ENCODE measurements around the gene MYO5C.
A peak's percentile ranks its signal among the peaks of the same experiment; 100 is the strongest.

The MYO5C gene

GRCh38 chr15:52295421-52296001, at the start of gene MYO5C:
Gene MYO5C (minus strand): TSS chr15:52295804. CDS start chr15:52295636, 168 bp downstream.
- DNase-seq (ENCODE audit: low read depth), result no peak

- no peak for DNase-seq (ENCODE audit: low read depth)
These were observed 49.0 kb upstream of the MYO5C start for GRCh38 chr15:52344592-52344991.

- no peak for DNase-seq (ENCODE audit: low read depth)
These were observed 48.2 kb upstream of the MYO5C start for GRCh38 chr15:52343831-52344230.

- no peak for DNase-seq (ENCODE audit: low read depth)
These were observed 44.5 kb upstream of the MYO5C start for GRCh38 chr15:52340093-52340492.

- no peak for DNase-seq (ENCODE audit: low read depth)
These were observed 43.3 kb upstream of the MYO5C start for GRCh38 chr15:52338891-52339290.

- no peak for DNase-seq (ENCODE audit: low read depth)
These were observed 42.5 kb upstream of the MYO5C start for GRCh38 chr15:52338058-52338457.

- no peak for DNase-seq (ENCODE audit: low read depth)
These were observed 41.7 kb upstream of the MYO5C start for GRCh38 chr15:52337198-52337853.

GRCh38 chr15:52336529-52336928, 40.9 kb upstream of the MYO5C start:
- DNase-seq (ENCODE audit: low read depth), result no peak

GRCh38 chr15:52334491-52335160, 39.0 kb upstream of the MYO5C start:
- DNase-seq (ENCODE audit: low read depth), result peak; percentile 58

GRCh38 chr15:52331490-52332240, 36.1 kb upstream of the MYO5C start:
- no peak for DNase-seq (ENCODE audit: low read depth)

GRCh38 chr15:52329987-52330386, 34.4 kb upstream of the MYO5C start:
- DNase-seq (ENCODE audit: low read depth), result no peak

GRCh38 chr15:52329150-52329549, 33.5 kb upstream of the MYO5C start:
- DNase-seq (ENCODE audit: low read depth), result no peak

GRCh38 chr15:52328680-52329079, 33.1 kb upstream of the MYO5C start:
- DNase-seq (ENCODE audit: low read depth), result no peak

GRCh38 chr15:52326756-52327155, 31.2 kb upstream of the MYO5C start:
- no peak for DNase-seq (ENCODE audit: low read depth)

- no peak for DNase-seq (ENCODE audit: low read depth)
These were observed 28.5 kb upstream of the MYO5C start for GRCh38 chr15:52324109-52324508.

- no peak for DNase-seq (ENCODE audit: low read depth)
These were observed 23.3 kb upstream of the MYO5C start for GRCh38 chr15:52318729-52319500.

GRCh38 chr15:52317688-52318087, 22.1 kb upstream of the MYO5C start:
- no peak for DNase-seq (ENCODE audit: low read depth)

- no peak for DNase-seq (ENCODE audit: low read depth)
These were observed 21.4 kb upstream of the MYO5C start for GRCh38 chr15:52317022-52317421.

- DNase-seq (ENCODE audit: low read depth), result no peak
These were observed 13.5 kb upstream of the MYO5C start for GRCh38 chr15:52309154-52309548.

GRCh38 chr15:52308446-52309153, 13.0 kb upstream of the MYO5C start:
- DNase-seq (ENCODE audit: low read depth), result no peak

- DNase-seq (ENCODE audit: low read depth), result no peak
These were observed 12.2 kb upstream of the MYO5C start for GRCh38 chr15:52307847-52308246.
